Large intestine (tissue), 3 donors: ENCODE data around the gene AMFR. TPM values are rescaled to one million over a fixed set of nuclear protein-coding genes. Genes with fewer than 3 reads are reported as not detected.

ENCODE experiments used
- DNase-seq, 2 donors: peaks; one replicate each; pipeline versions ENCODE4 v3.0.0 to v3.0.0-alpha.2; 2013
- H3K27ac ChIP-seq: one replicate; pipeline ENCODE4 v1.5.1; 2013; ENCODE audit warnings: low read length
- H3K27me3 ChIP-seq: 2 replicates; pipeline ENCODE4 v1.6.1; 2013; ENCODE audit warnings: low read length; ENCODE audit not compliant: control insufficient read depth, insufficient read depth
- H3K36me3 ChIP-seq: 2 replicates; pipeline ENCODE4 v1.6.1; 2013; ENCODE audit warnings: low read length; ENCODE audit not compliant: control insufficient read depth, insufficient read depth
- H3K4me1 ChIP-seq: one replicate; pipeline ENCODE4 v1.6.1; 2013; ENCODE audit warnings: low read length; ENCODE audit not compliant: control insufficient read depth, insufficient read depth
- H3K4me3 ChIP-seq: one replicate; pipeline ENCODE4 v1.5.1; 2013; ENCODE audit warnings: low read length
- H3K9me3 ChIP-seq: one replicate; pipeline ENCODE4 v1.6.1; 2013; ENCODE audit warnings: mild to moderate bottlenecking, low read depth, low read length, moderate library complexity; ENCODE audit not compliant: control insufficient read depth
- WGBS: methylation state at CpG from one replicate; pipeline ENCODE4 v1.1.5; 2013; ENCODE audit warnings: low lambda C conversion rate; ENCODE audit not compliant: insufficient coverage; 5-methylcytosine and 5-hydroxymethylcytosine counted together
- polyA plus RNA-seq: library from polyadenylated mRNA; unstranded; fragments of 120-200 nt; gene quantifications from one replicate; pipeline ENCODE4 v1.2.1, GENCODE V29; 2013

Gene AMFR
- polyA plus RNA-seq, 1 donor: 85.9 TPM

DNA sequence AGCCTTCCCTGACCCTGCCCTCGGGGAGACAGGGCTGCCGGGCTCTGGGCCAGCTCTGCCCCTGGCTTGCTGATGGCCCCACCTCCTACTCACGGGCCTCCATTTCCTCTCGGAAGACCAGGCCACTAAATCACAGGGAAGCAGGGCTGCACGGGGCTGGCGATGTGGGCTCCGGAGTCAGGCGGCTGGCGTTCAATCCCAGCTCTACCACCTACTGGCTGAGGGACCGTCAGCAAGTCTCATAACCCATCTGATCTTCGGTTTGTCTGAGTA is 113.4 kb downstream of the AMFR start:
- Histone ChIP-seq H3K27ac (no peak overlapping the region), H3K27me3 (no peaks in the 10 kb centered on the region)
- WGBS: no CpG with 5 or more reads among the region's 11 CpGs

More for the DNA sequence above, 113.4 kb downstream of the AMFR start:
- H3K36me3 ChIP-seq: no peaks in the 10 kb centered on the region
- no peak overlapping the region for H3K4me3 ChIP-seq
- H3K9me3 ChIP-seq: no peaks in the 10 kb centered on the region
- H3K4me1 ChIP-seq: no peaks in the 10 kb centered on the region
- DNase-seq: no peak

Other genes with a start within 250 kb of the AMFR start
- 15.9 TPM for gene GNAO1, start 234.1 kb downstream of the AMFR start, polyA plus RNA-seq
- 112 TPM for gene NUDT21, start 25.8 kb upstream of the AMFR start, polyA plus RNA-seq
- 37.6 TPM for gene OGFOD1, start 26.0 kb upstream of the AMFR start, polyA plus RNA-seq
- gene BBS2, start 94.5 kb upstream of the AMFR start, polyA plus RNA-seq: 31.2 TPM
- not detected for gene MT4, start 139.5 kb upstream of the AMFR start, polyA plus RNA-seq
- gene MT3, start 164.0 kb upstream of the AMFR start, polyA plus RNA-seq: 0.97 TPM
- 115 TPM for gene MT2A, start 183.0 kb upstream of the AMFR start, polyA plus RNA-seq
- 96.6 TPM for gene MT1E, start 200.2 kb upstream of the AMFR start, polyA plus RNA-seq
- 2.5 TPM for gene MT1M, start 207.1 kb upstream of the AMFR start, polyA plus RNA-seq
- gene MT1A, start 213.1 kb upstream of the AMFR start, polyA plus RNA-seq: 0.31 TPM
- gene MT1B, start 226.3 kb upstream of the AMFR start, polyA plus RNA-seq: not detected
- gene MT1F, start 232.4 kb upstream of the AMFR start, polyA plus RNA-seq: 77.0 TPM
- gene MT1G, start 242.5 kb upstream of the AMFR start, polyA plus RNA-seq: 919 TPM
- gene MT1H, start 244.3 kb upstream of the AMFR start, polyA plus RNA-seq: 391 TPM